Liver (tissue), 9 donors: Measurements from ENCODE around the gene EFHD1. TPM values are rescaled to one million over a fixed set of nuclear protein-coding genes. Genes with fewer than 3 reads are reported as not detected.

ENCODE experiments used
- DNase-seq: peaks from one replicate; pipeline ENCODE4 v3.0.0-alpha.2; 2017; ENCODE audit warnings: low spot score
- H3K27ac ChIP-seq, 2 donors: one replicate each; pipeline ENCODE4 v1.7.0; 2013; ENCODE audit warnings: inconsistent platforms in 2 of 2, low read length in 2 of 2, control low read depth in 1 of 2, low read depth in 1 of 2, mild to moderate bottlenecking in 1 of 2
- H3K27me3 ChIP-seq, 4 donors: one replicate each; pipeline versions ENCODE4 v1.6.1 to v1.7.0; 2013; ENCODE audit warnings: low read length in 3 of 4, inconsistent platforms in 1 of 4, mild to moderate bottlenecking in 1 of 4, moderate library complexity in 1 of 4; ENCODE audit not compliant: control insufficient read depth in 4 of 4, insufficient read depth in 4 of 4
- H3K36me3 ChIP-seq, 4 donors: one replicate each; pipeline versions ENCODE4 v1.6.1 to v1.7.0; 2013; ENCODE audit warnings: low read length in 3 of 4, mild to moderate bottlenecking in 3 of 4, low read depth in 1 of 4, moderate library complexity in 1 of 4; ENCODE audit not compliant: control insufficient read depth in 4 of 4, insufficient read depth in 3 of 4
- H3K4me1 ChIP-seq, 4 donors: one replicate each; pipeline versions ENCODE4 v1.6.1 to v1.7.0; 2013; ENCODE audit warnings: low read length in 3 of 4, mild to moderate bottlenecking in 3 of 4, moderate library complexity in 1 of 4; ENCODE audit not compliant: control insufficient read depth in 4 of 4, insufficient read depth in 4 of 4
- H3K4me3 ChIP-seq, 3 donors: one replicate each; pipeline versions ENCODE4 v1.6.1 to v1.7.0; 2013; ENCODE audit warnings: low read length in 3 of 3, control low read depth in 1 of 3, low read depth in 1 of 3, mild to moderate bottlenecking in 1 of 3
- H3K9ac ChIP-seq, 2 donors: one replicate each; pipeline ENCODE4 v1.7.0; 2013; ENCODE audit warnings: low read length in 2 of 2, mild to moderate bottlenecking in 2 of 2, moderate library complexity in 2 of 2, control low read depth in 1 of 2, low read depth in 1 of 2
- H3K9me3 ChIP-seq, 4 donors: one replicate each; pipeline versions ENCODE4 v1.6.1 to v1.7.0; 2013; ENCODE audit warnings: low read length in 3 of 4; ENCODE audit not compliant: control insufficient read depth in 4 of 4
- ATF3 ChIP-seq: IDR thresholded peaks from 2 replicates; pipeline ENCODE4 v1.6.1; 2016; ENCODE audit warnings: antibody characterized with exemption
- CTCF ChIP-seq: fragments of 150-350 bp; IDR thresholded peaks from 2 replicates; pipeline ENCODE4 v1.5.1; 2017; ENCODE audit warnings: improper control_type of control experiment, low read depth, low read length; ENCODE audit not compliant: missing input control
- EGR1 ChIP-seq, 2 donors: IDR thresholded peaks; 2 replicates each; pipeline ENCODE4 v1.6.1; 2016 to 2018; ENCODE audit warnings: antibody characterized with exemption in 2 of 2, low read depth in 2 of 2
- GABPA ChIP-seq, 2 donors: IDR thresholded peaks in 1 of 2; conservative IDR thresholded peaks in 1 of 2; 2 replicates each; pipeline ENCODE4 v1.6.1; 2016; ENCODE audit warnings: antibody characterized with exemption in 2 of 2, mild to moderate bottlenecking in 1 of 2, moderate library complexity in 1 of 2
- HNF4A ChIP-seq, 2 donors: conservative IDR thresholded peaks; 2 replicates each; pipeline ENCODE4 v1.6.1; 2016; ENCODE audit warnings: antibody characterized with exemption in 2 of 2, mild to moderate bottlenecking in 2 of 2
- HNF4G ChIP-seq: IDR thresholded peaks from 2 replicates; pipeline ENCODE4 v1.6.1; 2016; ENCODE audit warnings: antibody characterized with exemption
- JUND ChIP-seq, 2 donors: IDR thresholded peaks; 2 replicates each; pipeline ENCODE4 v1.6.1; 2016; ENCODE audit warnings: antibody characterized with exemption in 2 of 2
- MAX ChIP-seq: IDR thresholded peaks from 2 replicates; pipeline ENCODE4 v1.6.1; 2016; ENCODE audit warnings: antibody characterized with exemption
- NR2F2 ChIP-seq: IDR thresholded peaks from 2 replicates; pipeline ENCODE4 v1.6.1; 2016; ENCODE audit warnings: antibody characterized with exemption
- REST ChIP-seq: IDR thresholded peaks from 2 replicates; pipeline ENCODE4 v1.6.1; 2016; ENCODE audit warnings: antibody characterized with exemption, mild to moderate bottlenecking
- RXRA ChIP-seq, 2 donors: IDR thresholded peaks; 2 replicates each; pipeline ENCODE4 v1.6.1; 2017 to 2018; ENCODE audit warnings: antibody characterized with exemption in 2 of 2, mild to moderate bottlenecking in 1 of 2
- SP1 ChIP-seq: IDR thresholded peaks from 2 replicates; pipeline ENCODE4 v1.6.1; 2018; ENCODE audit warnings: antibody characterized with exemption, mild to moderate bottlenecking
- TAF1 ChIP-seq: conservative IDR thresholded peaks from 2 replicates; pipeline ENCODE4 v1.6.1; 2016; ENCODE audit warnings: antibody characterized with exemption, mild to moderate bottlenecking
- YY1 ChIP-seq: IDR thresholded peaks from 2 replicates; pipeline ENCODE4 v1.6.1; 2016; ENCODE audit warnings: antibody characterized with exemption, mild to moderate bottlenecking
- ZBTB33 ChIP-seq: IDR thresholded peaks from 2 replicates; pipeline ENCODE4 v1.6.1; 2016; ENCODE audit warnings: antibody characterized with exemption
- WGBS: extraction: QIAGEN DNeasy Blood & Tissue Kit; methylation state at CpG from one replicate; pipeline ENCODE4 v1.1.7; 2013; 5-methylcytosine and 5-hydroxymethylcytosine counted together
- polyA plus RNA-seq, 2 donors: library from polyadenylated mRNA; stranded (reverse) in 1 of 2; unstranded in 1 of 2; fragments of 200-250 nt in 1 of 2; fragments of >200 nt in 1 of 2; fragmentation: Nextera tagmentation in 1 of 2; extraction: Ambion mirVana in 1 of 2; gene quantifications; one replicate each; pipeline versions ENCODE4 v1.2.1 to v1.2.3, GENCODE V29; 2013 to 2015
- total RNA-seq, 2 donors: library from RNA; depleted of rRNA; stranded (reverse); fragments of >200 nt; gene quantifications; one replicate each; pipeline ENCODE4 v1.2.3, GENCODE V29; 2014
- donor health status: healthy.
- donor health status: healthy.
- donor health status: healthy.
- donor health status: healthy.
- donor health status: healthy.

The EFHD1 gene
- 10 to 100 TPM in 1 of 2 donors, 1 to 10 TPM in 1; 3.3 to 13.9 TPM for total RNA-seq
- 10 to 100 TPM in 1 of 2 donors, 1 to 10 TPM in 1; 6.7 to 28.5 TPM for polyA plus RNA-seq

GRCh38 chr2:232633413-232634205, at the start of gene EFHD1:
TSS of gene EFHD1 (plus strand) at chr2:232633604. CDS start at chr2:232633705, 101 bp downstream.
- no peak for TF ChIP-seq ATF3
- peak; percentile 19 to 40 for TF ChIP-seq HNF4A (conservative IDR thresholded peaks at IDR 0.05)
- peak within 1 kb of the TSS; percentile 76 to 89 for H3K27ac ChIP-seq
- H3K27me3 ChIP-seq = no peaks in the 10 kb centered on the region
- WGBS = 1% methylated on average over 90 of the region's 90 CpGs
- peak within 1 kb of the TSS; percentile 66 to 90 (median 73) for H3K4me3 ChIP-seq
- peak within 1 kb of the TSS; percentile 41 to 64 for H3K9ac ChIP-seq
- DNase-seq = peak; percentile 72
- H3K9me3 ChIP-seq = no peaks in the 10 kb centered on the region
- H3K36me3 ChIP-seq = no peaks in the 10 kb centered on the region
- peaks cover 0 to 21% (median 8%) of the 10 kb centered on the region in 4 donors for H3K4me1 ChIP-seq

- peaks cover 3 to 35% (median 18%) of the 10 kb centered on the region in 4 donors for H3K4me1 ChIP-seq
- no peaks in the 10 kb centered on the region for H3K9me3 ChIP-seq
- DNase-seq = no peak
- H3K4me3 ChIP-seq = no peak overlapping the region
- peaks cover 0 to 6% (median 3%) of the 10 kb centered on the region in 4 donors for H3K36me3 ChIP-seq
- TF ChIP-seq SP1 (no peak), REST (no peak), CTCF (no peak), HNF4G (no peak), HNF4A (conservative IDR thresholded peaks at IDR 0.05) (no peak), RXRA (IDR thresholded peaks at IDR 0.05) (no peak), MAX (no peak), ATF3 (no peak), JUND (IDR thresholded peaks at IDR 0.05) (no peak), GABPA (IDR thresholded peaks at IDR 0.05 in 1 of 2, conservative IDR thresholded peaks at IDR 0.05 in 1 of 2) (no peak), ZBTB33 (no peak), NR2F2 (no peak), YY1 (no peak), TAF1 (no peak), EGR1 (IDR thresholded peaks at IDR 0.05; ENCODE audit: low read depth in 2 of 2) (no peak)
- WGBS = 82% methylated on average over 6 of the region's 6 CpGs
- no peak overlapping the region for H3K27ac ChIP-seq
- H3K27me3 ChIP-seq = no peaks in the 10 kb centered on the region
- no peak overlapping the region for H3K9ac ChIP-seq
Observed at GRCh38 chr2:232584238-232584637, 49.2 kb upstream of the EFHD1 start.
